NCI-H1694 treated with DMSO at 0.1 percent for 48 hours (cell line): Measurements from ENCODE around the gene CACNA2D1.

Experiments
- DNase-seq: peaks from one replicate; lab custom pipeline; 2025; lab: John Stamatoyannopoulos, UW

Gene CACNA2D1

DNA sequence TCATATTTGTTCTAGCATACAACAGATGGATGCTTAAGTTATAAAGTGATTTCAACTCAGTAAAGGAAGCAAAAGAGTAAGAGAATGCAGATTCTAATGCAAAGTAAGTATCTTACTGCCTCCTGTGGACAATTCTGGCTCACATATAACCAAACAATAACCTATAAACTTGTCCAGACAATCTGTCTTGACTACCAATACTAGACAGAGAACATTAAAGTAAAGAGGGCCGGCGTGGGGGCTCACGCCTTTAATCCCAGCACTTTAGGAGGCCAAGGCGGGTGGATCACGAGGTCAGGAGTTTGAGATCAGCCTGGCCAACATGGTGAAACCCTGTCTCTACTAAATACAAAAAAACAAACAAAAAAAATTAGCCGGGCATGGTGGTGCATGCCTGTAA is 329.3 kb downstream of the CACNA2D1 start:
- no peak for DNase-seq

DNA sequence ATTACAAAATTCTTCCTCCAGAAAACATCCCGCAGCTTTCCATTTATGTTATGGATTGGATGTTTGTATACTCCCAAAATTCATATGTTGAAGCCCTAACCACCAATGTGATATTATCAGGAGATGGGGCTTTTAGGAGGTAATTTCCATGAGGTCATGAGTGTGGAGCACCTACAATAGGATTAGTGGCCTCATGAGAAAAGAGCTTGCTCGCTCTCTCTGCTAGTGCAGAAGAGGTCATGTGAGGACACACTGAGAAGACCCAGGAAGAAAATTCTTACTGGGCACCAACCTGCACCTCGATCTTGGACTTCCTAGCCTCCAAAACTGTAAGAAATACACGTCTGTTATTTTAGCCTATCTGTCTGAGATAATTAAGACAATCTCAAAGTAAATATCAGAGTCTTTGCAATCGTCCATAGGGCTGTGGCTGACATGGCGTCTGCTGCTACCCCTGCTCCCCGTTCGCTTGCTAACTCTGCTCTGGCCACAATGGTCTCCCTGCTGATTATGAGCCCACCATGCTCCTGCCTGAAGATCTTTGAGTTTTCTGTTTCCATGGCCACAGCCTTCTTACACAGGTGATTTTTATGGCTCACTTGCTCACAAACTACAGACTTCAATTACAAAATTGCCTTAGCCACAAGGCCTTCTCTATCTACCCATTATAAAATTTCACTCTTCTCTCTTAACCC is 333.3 kb downstream of the CACNA2D1 start:
- no peak for DNase-seq

DNA sequence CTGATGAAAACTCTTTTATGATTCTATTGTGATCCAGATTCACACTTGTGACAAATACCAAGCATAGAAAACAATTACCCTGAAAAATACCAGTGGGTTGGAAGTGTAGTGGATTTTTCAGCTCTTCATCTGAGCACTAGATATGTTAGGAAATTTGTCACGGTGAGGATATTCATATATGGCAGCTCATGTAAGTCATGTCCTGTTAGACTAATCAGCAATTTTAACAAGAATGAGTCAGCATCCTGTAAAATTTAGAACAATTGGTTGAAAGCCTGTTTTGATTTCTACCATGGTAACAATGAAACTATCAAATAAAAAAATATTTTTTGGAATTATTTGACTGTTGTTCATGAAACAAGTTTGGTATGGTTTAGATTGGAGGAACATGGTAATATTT is 334.3 kb downstream of the CACNA2D1 start:
- DNase-seq, result no peak

- no peak for DNase-seq
Measured at GRCh38 chr7:82106201-82106600, 337.4 kb downstream of the CACNA2D1 start.

DNA sequence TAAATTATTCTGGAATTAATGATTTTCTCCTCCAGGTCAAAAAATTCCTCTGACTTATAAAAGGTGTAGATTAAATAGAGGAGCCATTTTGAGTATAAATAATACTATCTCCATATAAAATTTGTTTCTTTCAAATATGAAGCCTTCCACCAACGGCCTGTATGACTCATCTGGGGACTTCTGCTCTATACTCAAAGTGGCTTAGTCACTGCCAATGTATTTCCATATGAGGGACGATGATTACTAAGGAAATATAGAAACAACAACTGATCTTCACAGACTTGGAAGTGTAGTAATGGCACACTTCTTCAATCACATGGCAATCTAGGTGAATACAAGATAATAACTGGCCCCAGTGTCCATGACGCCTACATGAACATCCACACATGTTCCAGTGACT is 338.1 kb downstream of the CACNA2D1 start:
- DNase-seq, result no peak

DNA sequence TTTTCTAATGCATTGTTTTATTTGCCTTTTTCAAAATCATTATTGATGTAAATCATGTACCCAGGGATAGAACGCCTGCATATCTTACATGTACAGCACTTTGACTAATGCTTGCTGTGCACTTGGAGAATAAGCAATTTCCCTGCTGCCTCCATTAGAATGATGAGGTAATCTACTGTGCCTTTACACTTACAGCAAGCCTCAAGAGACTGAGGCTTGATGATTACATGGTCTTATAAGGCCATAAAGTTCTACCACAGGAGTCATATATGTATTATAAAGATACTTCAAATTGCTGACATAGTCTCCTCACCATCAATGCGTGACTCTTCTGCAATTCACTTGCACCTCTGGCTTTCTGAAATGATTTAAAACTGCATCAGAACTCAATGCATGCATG is 345.2 kb downstream of the CACNA2D1 start:
- DNase-seq, result no peak

- no peak for DNase-seq
Measured at GRCh38 chr7:82091126-82091684, 352.4 kb downstream of the CACNA2D1 start.

GRCh38 chr7:82087099-82087498 is 356.5 kb downstream of the CACNA2D1 start:
- DNase-seq, result no peak

DNA sequence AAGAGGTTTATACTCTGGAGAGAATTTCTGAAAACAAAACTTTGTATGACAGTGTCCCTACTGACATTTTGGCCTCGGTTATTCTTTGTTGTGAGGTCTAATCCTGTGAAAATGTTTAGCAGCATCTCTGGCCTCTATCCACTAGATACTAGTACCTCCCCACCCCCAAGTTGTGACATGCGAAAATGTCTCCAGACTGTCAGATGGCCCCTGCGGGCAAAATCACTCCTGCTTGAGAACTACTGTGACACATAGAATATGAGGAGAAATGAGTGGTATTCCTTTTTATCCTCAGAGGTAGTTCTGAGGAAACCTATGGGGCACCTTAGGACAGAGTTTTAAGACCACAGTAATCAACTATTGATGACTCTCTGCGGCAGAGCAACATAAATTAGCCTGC is 358.5 kb downstream of the CACNA2D1 start:
- DNase-seq, result no peak

DNA sequence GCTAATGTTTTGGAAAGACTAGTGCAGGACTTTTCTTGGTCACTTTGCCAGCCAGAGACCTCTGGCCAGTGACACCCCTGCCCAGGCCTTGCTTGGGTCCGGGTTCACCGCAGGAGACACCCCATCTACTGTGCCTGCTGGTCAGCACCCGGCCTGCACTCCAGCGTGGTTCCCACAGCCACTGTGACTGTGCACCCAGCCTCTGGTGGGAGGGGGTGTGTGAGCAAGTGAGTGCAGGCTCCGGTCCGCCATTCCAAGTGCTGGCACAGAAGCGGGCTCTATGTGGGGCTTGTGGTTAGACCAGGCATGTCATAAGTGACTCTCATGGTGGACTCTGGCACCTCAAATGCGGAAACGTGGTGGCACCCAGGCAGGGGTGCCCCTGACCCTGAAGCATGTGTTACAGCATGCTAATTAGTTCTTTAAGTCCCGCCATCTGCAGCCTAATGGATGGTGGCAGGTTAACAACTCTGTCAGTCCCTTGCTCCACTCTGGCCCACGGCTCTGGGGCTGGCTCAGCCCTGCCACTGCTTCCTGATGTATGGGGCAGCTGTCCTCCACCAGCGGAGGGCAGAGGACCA is 361.8 kb downstream of the CACNA2D1 start:
- DNase-seq, result no peak

DNA sequence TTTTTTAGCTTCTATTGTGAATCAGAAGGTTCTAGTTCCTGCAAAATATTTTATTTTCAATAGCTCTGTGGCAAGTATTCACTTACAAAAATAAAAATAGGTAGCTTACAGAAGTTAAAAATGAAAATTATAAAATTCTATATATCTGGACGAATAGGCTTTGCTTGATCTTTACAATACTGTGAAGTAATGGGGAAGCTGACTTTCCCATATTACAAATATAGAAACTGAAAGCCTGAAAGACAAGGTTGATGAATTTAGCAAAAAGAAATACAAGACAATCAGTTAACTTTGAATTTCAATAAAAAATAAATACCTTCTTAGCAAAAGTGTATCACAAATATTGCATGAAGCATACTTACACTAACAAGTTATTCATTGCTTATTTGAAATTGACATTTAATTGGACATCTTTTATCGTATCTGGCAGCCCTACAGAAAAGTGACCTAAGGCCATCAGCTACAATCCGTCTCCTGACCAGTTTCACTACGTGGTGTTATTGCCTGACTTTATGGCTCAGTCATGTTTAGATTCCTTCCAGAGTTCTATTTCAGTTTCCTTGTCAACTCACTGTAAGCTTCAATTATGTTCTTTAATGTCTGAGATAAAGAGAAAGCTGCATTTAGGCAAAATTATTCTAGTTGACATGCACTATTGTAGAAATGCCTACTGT is 363.2 kb downstream of the CACNA2D1 start:
- no peak for DNase-seq

DNA sequence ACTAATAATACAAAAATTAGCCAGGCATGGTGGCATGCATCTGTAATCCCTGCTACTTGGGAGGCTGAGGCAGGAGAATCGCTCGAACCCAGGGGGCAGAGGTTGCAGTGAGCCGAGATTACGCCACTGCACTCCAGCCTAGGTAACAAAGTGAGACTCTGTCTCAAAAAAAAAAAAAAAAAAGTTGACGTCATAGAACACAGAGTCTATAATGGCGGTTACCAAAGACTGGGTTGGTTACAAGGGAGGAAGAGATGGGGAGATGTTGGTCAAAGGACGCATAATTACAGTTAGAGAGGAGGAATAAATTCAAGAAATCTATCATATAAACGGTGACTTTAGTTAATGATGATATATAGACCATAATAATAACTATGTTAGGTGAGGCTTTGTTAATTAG is 364.1 kb downstream of the CACNA2D1 start:
- DNase-seq, result no peak

DNA sequence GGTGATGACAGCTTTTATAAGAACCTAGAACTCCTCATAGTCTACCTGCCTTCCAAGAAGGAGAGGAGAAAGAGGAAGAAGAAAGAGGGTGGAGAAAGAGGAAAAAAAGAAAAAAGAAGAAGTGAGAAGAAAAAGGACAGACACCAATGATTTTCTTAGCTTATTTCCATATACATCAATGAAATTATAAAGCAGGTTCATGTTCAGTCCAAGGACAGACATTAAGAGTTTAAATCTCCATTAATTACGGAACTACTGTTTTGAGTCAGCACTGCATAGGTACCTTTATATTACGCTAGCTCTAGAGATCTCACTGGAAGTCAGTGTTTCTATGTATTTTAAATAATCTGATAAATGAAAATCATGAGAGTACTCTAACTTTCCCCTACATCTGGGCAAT is 364.8 kb downstream of the CACNA2D1 start:
- no peak for DNase-seq

DNA sequence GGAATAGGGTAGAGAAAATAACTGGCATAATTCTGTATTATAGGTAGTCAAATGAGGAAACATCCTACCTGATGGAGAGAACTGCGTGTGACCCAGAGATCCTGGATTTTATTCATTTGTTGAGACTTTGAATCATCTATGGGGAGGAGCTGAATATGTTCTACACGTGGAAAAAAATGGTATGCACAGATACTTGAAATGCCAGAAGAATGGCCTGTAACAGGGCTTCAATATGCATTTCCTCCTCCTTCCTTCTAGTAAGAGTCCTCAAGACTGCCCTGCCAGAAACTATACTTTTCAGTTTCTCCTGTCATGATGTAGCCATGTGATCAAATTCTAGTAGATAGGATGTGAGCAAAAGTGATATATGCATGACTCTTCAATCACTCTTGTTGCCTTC is 372.1 kb downstream of the CACNA2D1 start:
- no peak for DNase-seq

DNA sequence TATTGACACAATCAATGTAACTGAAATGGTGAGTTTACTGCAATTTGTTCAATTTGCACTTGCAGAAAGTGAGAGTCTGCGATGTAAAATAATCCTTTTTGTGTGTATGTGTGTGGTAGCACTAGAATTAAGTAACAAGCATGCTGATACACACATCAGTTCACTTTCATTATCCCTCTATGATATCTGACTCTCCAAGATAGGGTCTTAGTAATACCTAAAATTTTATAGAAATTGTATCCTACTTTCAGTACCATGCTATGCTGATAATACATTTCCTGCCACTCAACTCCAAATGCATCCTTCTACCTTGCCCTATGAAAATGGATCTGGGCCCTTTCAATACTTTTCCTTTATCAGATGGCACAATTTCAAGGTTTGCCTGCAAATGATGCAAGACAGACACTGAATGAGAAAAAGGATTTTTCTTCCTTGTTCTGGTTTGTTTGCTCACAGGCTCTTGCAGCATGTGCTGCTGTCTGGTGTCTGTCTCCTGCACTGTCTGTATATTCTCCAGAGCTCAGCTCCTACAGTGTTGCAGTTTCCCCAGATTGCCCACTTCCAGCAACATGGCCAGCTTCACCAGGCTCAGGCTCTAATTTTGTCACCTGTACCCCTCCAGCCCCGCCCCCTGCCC is 375.8 kb downstream of the CACNA2D1 start:
- DNase-seq, result no peak

DNA sequence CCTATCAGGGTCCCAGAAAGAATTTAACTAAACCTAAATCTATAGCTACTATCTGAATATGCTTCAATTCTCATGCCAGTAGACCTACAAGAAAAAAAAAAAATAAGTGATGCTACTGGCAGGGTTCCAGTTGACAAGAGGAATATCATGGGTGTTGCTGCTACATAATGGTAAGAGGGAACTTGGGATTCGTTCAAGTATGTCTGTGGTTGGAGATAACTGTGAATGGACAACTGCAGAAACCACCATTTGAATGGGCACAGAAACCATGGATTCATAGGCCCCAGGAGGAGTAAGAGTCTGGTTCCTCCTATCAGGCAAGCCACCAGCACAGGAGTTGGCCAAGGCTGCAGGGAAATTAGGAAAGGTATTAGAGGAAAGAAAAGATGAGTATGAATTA is 386.1 kb downstream of the CACNA2D1 start:
- no peak for DNase-seq

DNA sequence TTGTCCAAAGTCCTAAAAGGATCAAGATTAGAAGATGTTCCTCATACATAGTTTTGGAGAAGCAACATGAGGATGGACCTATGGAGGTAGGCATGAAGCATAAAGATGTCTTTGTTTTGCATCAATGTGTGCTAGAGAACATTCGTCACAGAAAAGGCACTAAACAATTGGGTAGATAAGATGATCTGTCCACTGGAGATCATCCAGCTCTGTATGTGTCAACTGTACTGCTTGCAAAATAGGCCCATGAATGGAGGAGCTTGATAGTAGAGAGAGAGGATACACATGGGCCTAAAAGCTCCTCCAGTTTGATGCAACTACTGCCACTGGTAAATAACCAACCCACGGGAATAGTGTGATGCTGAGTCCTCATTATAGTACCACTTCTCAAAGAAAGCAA is 387.3 kb downstream of the CACNA2D1 start:
- DNase-seq, result no peak

DNA sequence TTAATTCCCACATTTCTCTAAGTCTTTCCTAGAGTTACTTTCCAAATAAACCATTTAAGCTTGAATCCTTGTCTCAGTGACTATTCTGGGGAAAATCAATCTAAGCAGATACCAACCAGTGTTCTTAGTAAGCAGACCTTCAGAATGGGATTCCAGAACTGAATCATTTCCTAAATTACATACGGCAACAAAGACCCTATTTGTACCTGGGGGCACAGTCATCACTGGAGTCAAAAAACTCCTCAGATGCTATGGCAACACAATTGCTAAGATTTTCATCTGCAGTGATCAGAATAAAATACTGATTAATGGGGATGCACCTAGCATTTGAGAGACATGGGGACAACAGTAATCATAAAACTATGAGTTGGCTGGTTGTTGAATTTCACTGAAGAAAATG is 389.0 kb downstream of the CACNA2D1 start:
- no peak for DNase-seq

GRCh38 chr7:82053453-82054032 is 390.0 kb downstream of the CACNA2D1 start:
- no peak for DNase-seq

DNA sequence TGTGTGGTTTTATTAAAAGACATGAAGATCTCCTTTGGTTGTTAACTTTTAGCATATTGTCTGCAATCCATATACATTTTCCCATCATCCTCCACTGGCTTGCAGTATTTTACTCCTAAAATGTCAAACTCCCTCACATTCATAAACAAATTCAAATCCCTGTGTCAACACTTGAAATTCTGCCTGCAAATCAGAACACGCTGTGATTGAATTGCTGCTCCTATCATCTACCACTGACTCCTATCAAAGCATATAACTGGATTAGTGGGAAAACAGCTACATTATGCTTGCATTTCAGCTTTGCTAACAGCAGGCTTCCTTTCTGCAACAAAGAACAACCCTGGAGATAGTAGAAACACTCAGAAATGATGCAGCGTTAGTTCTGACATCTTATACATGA is 392.0 kb downstream of the CACNA2D1 start:
- no peak for DNase-seq

DNA sequence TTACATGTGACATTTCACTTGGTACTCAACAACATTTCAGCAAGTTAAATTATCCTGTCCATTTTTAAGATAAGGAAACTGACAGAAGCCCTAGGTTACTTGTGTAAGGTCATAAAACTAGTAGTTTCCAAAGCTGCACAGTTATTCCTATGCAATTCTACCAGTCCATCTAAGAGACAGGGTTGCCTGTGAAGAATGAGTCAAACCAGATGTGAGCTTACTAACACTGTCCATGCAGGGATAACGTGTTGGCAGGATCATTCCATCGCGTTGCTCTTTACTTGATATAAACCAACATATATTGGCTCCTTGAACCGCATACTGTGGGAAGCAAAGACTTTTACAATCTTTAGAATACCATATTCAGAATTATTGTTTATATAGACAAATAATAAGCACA is 392.8 kb downstream of the CACNA2D1 start:
- DNase-seq, result no peak

DNA sequence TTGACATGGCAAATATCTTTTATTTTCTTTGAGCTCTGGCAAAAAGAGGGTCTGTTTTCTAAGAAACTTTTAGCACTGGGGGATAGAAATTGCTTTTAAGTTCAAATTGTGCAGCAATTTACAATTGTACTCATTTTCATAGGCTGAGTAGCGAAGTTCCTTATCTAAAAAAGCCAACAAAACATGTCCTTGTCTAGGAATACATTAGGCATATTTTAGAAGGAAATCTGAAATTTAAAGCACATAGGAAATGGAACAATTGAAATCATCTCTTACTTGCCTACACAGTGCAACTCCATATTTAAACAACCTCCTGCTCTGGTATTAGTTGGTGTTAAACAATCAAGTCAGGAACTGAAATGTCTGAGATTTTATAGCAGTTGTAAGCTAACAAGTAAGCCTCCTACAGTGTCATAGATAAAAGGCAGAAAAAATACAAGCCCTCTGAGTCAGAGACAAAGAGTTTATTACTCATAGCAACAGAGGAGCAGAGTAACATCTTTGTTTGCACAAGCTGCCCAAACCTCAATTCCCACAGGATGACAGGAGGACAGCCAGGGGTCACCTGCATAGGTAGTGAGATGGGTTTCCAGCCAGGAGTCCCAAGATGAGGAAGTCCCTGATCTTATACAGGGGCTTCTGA is 393.6 kb downstream of the CACNA2D1 start:
- DNase-seq, result no peak
